Measurements from ENCODE around the gene IPO9. TPM values are rescaled to one million over a fixed set of nuclear protein-coding genes. Genes with fewer than 3 reads are reported as not detected.

IPO9 gene
- polyA plus RNA-seq, 1 experiment: 49.5 TPM

DNA sequence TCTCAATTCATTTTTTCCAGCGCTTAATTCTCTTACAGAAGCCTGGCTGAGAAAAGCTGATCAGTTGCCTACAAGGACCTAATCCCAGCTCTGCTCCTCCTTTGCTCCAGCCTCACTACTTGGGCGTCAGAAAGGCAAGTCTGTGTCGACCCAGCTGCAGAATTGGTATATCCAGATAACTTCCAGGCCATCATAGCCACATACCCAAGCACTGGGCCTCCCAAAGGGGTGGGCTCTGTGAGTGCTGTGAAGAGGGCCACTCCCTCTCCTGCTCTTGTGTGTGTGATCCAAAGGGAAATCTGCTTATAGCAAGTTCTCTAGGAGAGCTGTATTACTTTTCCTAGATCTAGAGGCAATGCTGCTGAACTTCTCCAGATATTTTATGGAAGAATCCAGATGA is 99.3 kb downstream of the IPO9 start:
- no peak for DNase-seq (ENCODE audit: low read depth)
- ChIA-PET CTCF (interaction anchor here (0.9 to 1.5 kb wide), 3 partner anchors 12 to 17 kb away, joined by 3 to 6 read pairs (median 4); no protein-coding TSS in a partner anchor), POLR2A (no interaction called here)

DNA sequence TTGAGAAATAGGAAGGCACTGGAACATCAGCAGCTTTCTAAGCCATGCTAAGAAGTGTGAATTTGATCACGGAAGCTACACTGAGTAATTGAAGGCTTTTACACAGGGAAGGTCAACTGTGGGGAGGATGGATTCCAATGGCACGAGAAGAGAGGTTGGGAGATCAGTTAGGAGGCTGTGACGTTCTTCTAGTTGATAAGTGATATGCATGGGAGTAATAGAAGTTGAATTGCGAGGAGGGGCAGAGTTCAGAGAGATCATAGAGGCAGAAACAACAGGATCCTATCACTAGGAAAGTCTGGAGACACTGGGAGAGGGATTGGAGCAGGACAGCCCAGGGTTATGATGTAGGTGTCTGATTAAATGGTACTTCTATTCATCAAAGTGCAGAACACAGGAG is 101.2 kb downstream of the IPO9 start:
- no peak for DNase-seq (ENCODE audit: low read depth)
- POLR2A ChIA-PET: no interaction called here
- Histone ChIP-seq H3K36me3 (ENCODE audit: control insufficient read depth, insufficient read depth, low read length) (peaks cover 3% of the 10 kb centered on the region; the same call in 1 of the 2 replicates), H3K27me3 (ENCODE audit: control insufficient read depth, insufficient read depth, low read length) (no peaks in the 10 kb centered on the region), H3K4me3 (ENCODE audit: low read depth, low read length) (no peak overlapping the region)
- CTCF ChIA-PET: no interaction called here
- TF ChIP-seq, protein P1, sequence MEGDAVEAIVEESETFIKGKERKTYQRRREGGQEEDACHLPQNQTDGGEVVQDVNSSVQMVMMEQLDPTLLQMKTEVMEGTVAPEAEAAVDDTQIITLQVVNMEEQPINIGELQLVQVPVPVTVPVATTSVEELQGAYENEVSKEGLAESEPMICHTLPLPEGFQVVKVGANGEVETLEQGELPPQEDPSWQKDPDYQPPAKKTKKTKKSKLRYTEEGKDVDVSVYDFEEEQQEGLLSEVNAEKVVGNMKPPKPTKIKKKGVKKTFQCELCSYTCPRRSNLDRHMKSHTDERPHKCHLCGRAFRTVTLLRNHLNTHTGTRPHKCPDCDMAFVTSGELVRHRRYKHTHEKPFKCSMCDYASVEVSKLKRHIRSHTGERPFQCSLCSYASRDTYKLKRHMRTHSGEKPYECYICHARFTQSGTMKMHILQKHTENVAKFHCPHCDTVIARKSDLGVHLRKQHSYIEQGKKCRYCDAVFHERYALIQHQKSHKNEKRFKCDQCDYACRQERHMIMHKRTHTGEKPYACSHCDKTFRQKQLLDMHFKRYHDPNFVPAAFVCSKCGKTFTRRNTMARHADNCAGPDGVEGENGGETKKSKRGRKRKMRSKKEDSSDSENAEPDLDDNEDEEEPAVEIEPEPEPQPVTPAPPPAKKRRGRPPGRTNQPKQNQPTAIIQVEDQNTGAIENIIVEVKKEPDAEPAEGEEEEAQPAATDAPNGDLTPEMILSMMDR (IDR thresholded peaks at IDR 0.05; ENCODE audit: insufficient read depth, low read depth, low read length): no peak

More for the DNA sequence above, 99.3 kb downstream of the IPO9 start:
- H3K36me3 ChIP-seq (ENCODE audit: control insufficient read depth, insufficient read depth, low read length): peaks cover 3% of the 10 kb centered on the region; the same call in 1 of the 2 replicates
- no peaks in the 10 kb centered on the region for H3K27me3 ChIP-seq (ENCODE audit: control insufficient read depth, insufficient read depth, low read length)
- H3K4me3 ChIP-seq (ENCODE audit: low read depth, low read length): no peak overlapping the region
- TF ChIP-seq, protein P1 (IDR thresholded peaks at IDR 0.05; ENCODE audit: insufficient read depth, low read depth, low read length): no peak

DNA sequence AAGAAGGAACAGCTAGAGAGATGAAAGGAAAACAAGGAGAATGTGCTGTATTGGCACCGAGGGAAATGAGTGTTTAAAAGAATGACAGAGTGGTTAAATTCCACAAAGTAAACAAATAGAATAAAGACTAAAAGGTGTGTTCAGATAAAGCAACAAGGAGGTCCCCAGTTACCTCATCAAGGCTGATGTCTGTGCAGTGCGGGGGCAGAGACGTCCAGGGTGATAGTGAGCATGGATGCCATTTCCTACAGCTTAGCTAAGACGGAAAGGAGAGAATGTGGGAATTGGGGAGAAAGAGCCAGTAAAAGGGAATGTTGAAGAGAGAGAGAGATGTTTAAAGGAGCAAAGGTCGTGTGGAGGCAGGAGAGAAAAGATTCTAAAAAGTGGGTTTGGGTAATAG is 101.8 kb downstream of the IPO9 start:
- DNase-seq (ENCODE audit: low read depth): no peak
- TF ChIP-seq, protein P1 (IDR thresholded peaks at IDR 0.05; ENCODE audit: insufficient read depth, low read depth, low read length): no peak
- no peak overlapping the region for H3K4me3 ChIP-seq (ENCODE audit: low read depth, low read length)
- H3K27me3 ChIP-seq (ENCODE audit: control insufficient read depth, insufficient read depth, low read length): no peaks in the 10 kb centered on the region
- POLR2A ChIA-PET: no interaction called here
- CTCF ChIA-PET: no interaction called here
- H3K36me3 ChIP-seq (ENCODE audit: control insufficient read depth, insufficient read depth, low read length): peaks cover 3% of the 10 kb centered on the region; the same call in 1 of the 2 replicates

Small RNA genes lying within 50 kb of the gene (small RNA-seq; reads per million reads assigned to genes)
- gene MIR1231 (ENCODE audit: insufficient read length, low read depth, low replicate concordance): not detected
- gene MIR6739 (ENCODE audit: insufficient read length, low read depth, low replicate concordance): not detected

Other genes starting within 250 kb of the IPO9 start
- gene SHISA4, start 59.7 kb downstream of the IPO9 start, polyA plus RNA-seq (2011; rRNA removed): 36.9 and 72.6 TPM in 2 replicates
- 67.8 and 112 TPM in 2 replicates for gene LMOD1, start 117.4 kb downstream of the IPO9 start, polyA plus RNA-seq (2011; rRNA removed)
- 54.6 and 87.5 TPM in 2 replicates for gene TIMM17A, start 126.3 kb downstream of the IPO9 start, polyA plus RNA-seq (2011; rRNA removed)
- gene RNPEP, start 153.5 kb downstream of the IPO9 start, polyA plus RNA-seq (2011; rRNA removed): 42.6 and 51.5 TPM in 2 replicates
- gene ELF3, start 181.4 kb downstream of the IPO9 start, polyA plus RNA-seq (2011; rRNA removed): 0.02 and 0.21 TPM in 2 replicates

Measured in BJ (cell line).